ENCODE results near the gene SELENOW. TPM values are rescaled to one million over a fixed set of nuclear protein-coding genes. Genes with fewer than 3 reads are reported as not detected.

SELENOW gene
- total RNA-seq = 415 and 418 TPM in 2 replicates

DNA sequence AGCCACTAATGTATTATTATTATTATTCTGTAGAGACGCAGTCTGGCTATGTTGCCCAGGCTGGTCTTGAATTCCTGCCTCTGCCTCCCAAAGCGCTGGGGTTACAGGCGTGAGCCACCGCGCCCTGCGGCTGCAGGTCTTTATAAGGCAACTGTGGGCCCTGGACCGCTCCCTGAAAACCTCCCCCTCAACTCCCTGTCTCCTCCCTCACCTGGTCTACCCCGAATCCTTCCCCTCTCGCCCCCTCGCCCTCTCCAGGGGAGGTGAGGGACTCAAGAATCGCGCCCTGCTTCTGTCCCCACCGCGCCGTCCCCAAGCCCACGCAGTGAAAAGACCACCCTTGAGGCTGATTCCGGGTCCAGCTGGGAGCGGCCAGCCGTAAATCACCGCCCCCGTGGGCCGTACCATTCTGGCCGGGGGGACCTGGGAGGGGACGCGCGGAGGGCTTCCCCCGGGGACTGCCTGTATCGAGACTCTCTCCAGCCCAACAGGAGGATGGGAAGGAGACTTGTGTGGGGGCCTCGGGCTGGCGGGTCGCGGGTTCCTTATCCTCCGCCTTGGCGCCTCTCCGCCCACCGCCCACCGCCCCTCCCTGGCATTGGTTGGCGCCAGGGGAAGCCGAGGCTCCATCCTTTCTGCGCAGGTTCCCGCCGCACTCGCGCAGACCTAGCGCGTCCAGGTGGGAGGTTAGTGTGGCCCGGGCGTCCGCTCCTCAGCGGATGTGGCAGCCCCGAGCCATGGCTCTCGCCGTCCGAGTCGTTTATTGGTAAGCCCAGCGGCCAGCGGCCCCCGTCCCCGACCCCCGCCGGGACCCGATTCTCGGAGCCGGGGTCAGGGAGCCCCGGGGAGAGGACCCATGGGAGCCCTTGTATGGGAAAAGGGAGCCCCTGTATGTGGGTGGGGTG, at the start of gene SELENOW:
Gene SELENOW (plus strand): TSS at position 655 of the 905 bp plus-strand sequence. CDS start 83 bp downstream, at position 738.

DNA sequence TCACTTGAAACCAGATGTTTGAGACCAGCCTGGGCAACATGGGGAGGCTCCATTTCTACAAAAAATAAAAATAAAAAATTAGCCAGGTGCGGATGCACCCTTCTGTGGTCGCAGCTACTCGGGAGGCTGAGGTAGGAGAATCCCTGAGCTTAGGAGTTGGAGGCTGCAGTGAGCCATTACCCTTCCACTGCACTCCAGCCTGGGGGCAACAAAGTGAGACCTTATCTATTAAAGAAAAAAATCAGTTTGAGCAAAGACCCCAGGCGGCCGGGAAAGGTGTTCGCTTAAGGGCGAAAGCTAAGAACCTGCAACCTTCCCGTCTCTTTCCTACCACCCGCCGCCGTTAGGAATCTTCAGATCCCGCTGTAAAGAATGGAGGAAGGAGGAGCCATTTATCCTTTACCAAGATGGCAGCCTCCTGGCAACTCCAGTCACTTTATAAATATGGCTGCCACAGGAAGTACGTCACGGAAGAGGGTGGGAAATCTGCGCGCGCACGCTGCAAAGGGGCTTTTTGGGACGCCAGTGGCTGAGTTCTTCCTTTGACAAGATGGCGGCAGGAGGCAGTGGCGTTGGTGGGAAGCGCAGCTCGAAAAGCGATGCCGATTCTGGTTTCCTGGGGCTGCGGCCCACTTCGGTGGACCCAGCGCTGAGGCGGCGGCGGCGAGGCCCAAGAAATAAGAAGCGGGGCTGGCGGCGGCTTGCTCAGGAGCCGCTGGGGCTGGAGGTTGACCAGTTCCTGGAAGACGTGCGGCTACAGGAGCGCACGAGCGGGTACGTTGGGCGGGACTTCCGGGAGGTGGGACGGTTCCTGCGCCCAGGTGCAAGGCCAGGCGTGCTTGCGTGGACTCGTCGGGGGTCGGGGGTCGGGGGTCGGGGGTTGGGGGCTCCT, 33.2 kb upstream of the SELENOW start, which contains the start of gene NOP53:
Gene NOP53 (plus strand): TSS at position 537 of the 892 bp plus-strand sequence. CDS start 14 bp downstream, at position 551.

GRCh38 chr19:47804451-47804850, 25.9 kb downstream of the SELENOW start, which contains the start of gene TPRX1:
TSS of gene TPRX1 (minus strand) at chr19:47804551. CDS start at chr19:47804539, 12 bp downstream.

DNA sequence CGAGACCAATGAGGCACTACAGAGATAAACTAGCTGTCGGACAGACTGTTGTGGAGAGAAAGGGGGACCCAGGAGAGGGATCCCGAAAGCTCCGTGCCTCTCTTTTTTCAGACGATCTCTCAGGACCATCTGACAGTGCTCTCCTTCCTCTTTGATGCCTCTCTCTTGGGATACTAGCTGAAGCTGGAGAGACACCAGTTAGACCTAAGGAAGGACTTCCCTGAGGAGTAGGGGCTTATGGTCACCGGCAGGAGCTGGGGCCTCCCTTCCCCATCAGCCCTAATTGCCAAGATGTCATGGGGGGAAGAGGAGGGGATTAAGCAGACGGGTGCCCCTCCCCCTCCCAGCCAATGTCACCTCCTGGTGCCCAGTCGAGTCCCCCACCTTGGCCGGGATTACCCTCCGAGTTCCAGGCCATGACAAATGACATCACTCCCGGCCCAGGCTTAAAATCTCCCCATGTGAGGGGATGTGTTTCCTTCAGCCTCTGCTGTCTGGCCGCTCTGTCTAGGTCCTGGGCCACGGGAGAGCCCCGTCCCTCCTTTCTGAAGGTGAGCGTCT, 43.0 kb downstream of the SELENOW start, which contains the start of gene CRX:
Gene CRX (plus strand): TSS at position 478 of the 561 bp plus-strand sequence. CDS start 12,507 bp downstream, outside the sequence.

Other genes with a start within 250 kb of the SELENOW start
- gene ZNF541, start 205.6 kb upstream of the SELENOW start, total RNA-seq = 0.15 TPM in 1 of 2 replicates, not detected in the other
- gene BICRA, start 169.6 kb upstream of the SELENOW start, total RNA-seq = 4.3 and 4.4 TPM in 2 replicates
- 112 and 126 TPM in 2 replicates for gene EHD2, start 65.3 kb upstream of the SELENOW start, total RNA-seq
- 168 and 169 TPM in 2 replicates for gene NOP53, start 33.2 kb upstream of the SELENOW start, total RNA-seq
- not detected in 2 replicates for gene TPRX1, start 25.8 kb downstream of the SELENOW start, total RNA-seq
- not detected in 2 replicates for gene CRX, start 43.2 kb downstream of the SELENOW start, total RNA-seq
- not detected in 2 replicates for gene TPRX2, start 80.5 kb downstream of the SELENOW start, total RNA-seq
- gene SULT2A1, start 107.6 kb downstream of the SELENOW start, total RNA-seq = not detected in 2 replicates
- gene BSPH1, start 213.5 kb downstream of the SELENOW start, total RNA-seq = not detected in 2 replicates
- not detected in 2 replicates for gene ELSPBP1, start 215.9 kb downstream of the SELENOW start, total RNA-seq